ENCODE data around the gene GCNT1.

The GCNT1 gene

GRCh38 chr9:76417394-76417793 lies 41.6 kb upstream of the GCNT1 start:
- in situ Hi-C loops (cut with HindIII; ENCODE audit: low sequenced_read_pairs) = no loop called here
- DNase-seq (ENCODE audit: low read depth, low spot score) = no peak
- no peak for TF ChIP-seq CTCF (IDR thresholded peaks at IDR 0.05; ENCODE audit: low read depth, low read length)
- H3K4me3 ChIP-seq (ENCODE audit: low read depth, low read length) = no peak overlapping the region

- TF ChIP-seq CTCF (IDR thresholded peaks at IDR 0.05; ENCODE audit: low read depth, low read length) = peak; percentile 54
- H3K4me3 ChIP-seq (ENCODE audit: low read depth, low read length) = no peak overlapping the region
- in situ Hi-C loops (cut with HindIII; ENCODE audit: low sequenced_read_pairs) = no loop called here
- DNase-seq (ENCODE audit: low read depth, low spot score) = no peak
Observed at GRCh38 chr9:76419782-76420380, 39.1 kb upstream of the GCNT1 start.

GRCh38 chr9:76423216-76424177 lies 35.5 kb upstream of the GCNT1 start:
- DNase-seq (ENCODE audit: low read depth, low spot score) = no peak
- in situ Hi-C loops (cut with HindIII; ENCODE audit: low sequenced_read_pairs) = no loop called here
- no peak overlapping the region for H3K4me3 ChIP-seq (ENCODE audit: low read depth, low read length)
- TF ChIP-seq CTCF (IDR thresholded peaks at IDR 0.05; ENCODE audit: low read depth, low read length) = no peak

GRCh38 chr9:76424491-76424890 lies 34.5 kb upstream of the GCNT1 start:
- TF ChIP-seq CTCF (IDR thresholded peaks at IDR 0.05; ENCODE audit: low read depth, low read length) = no peak
- DNase-seq (ENCODE audit: low read depth, low spot score) = no peak
- in situ Hi-C loops (cut with HindIII; ENCODE audit: low sequenced_read_pairs) = no loop called here
- H3K4me3 ChIP-seq (ENCODE audit: low read depth, low read length) = no peak overlapping the region

GRCh38 chr9:76425677-76426453 lies 33.1 kb upstream of the GCNT1 start:
- H3K4me3 ChIP-seq (ENCODE audit: low read depth, low read length) = no peak overlapping the region
- no peak for DNase-seq (ENCODE audit: low read depth, low spot score)
- in situ Hi-C loops (cut with HindIII; ENCODE audit: low sequenced_read_pairs) = no loop called here
- TF ChIP-seq CTCF (IDR thresholded peaks at IDR 0.05; ENCODE audit: low read depth, low read length) = no peak

- H3K4me3 ChIP-seq (ENCODE audit: low read depth, low read length) = no peak overlapping the region
- DNase-seq (ENCODE audit: low read depth, low spot score) = no peak
- in situ Hi-C loops (cut with HindIII; ENCODE audit: low sequenced_read_pairs) = no loop called here
- TF ChIP-seq CTCF (IDR thresholded peaks at IDR 0.05; ENCODE audit: low read depth, low read length) = no peak
Observed at GRCh38 chr9:76426807-76427419, 32.1 kb upstream of the GCNT1 start.

Measured in astrocyte of the spinal cord (primary cell).